KOPT-K1 (cell line): ENCODE measurements around the gene SASH3.

ENCODE experiments used
- H3K27ac ChIP-seq: fragments of 200-600 bp; sonication (generic); 2 replicates; pipeline ENCODE4 v1.5.1; 2016; ENCODE audit warnings: antibody characterized with exemption, mild to moderate bottlenecking, low read depth, low read length; ENCODE audit not compliant: poor library complexity, severe bottlenecking
- H3K36me3 ChIP-seq: fragments of 200-600 bp; sonication (generic); 2 replicates; pipeline ENCODE4 v1.5.1; 2017; ENCODE audit warnings: antibody characterized with exemption, mild to moderate bottlenecking, low read length, moderate library complexity; ENCODE audit not compliant: insufficient read depth
- H3K9me3 ChIP-seq: fragments of 200-600 bp; sonication (generic); 2 replicates; pipeline ENCODE4 v1.5.1; 2017; ENCODE audit warnings: antibody characterized with exemption, low read length, mild to moderate bottlenecking; ENCODE audit not compliant: insufficient read depth, poor library complexity, severe bottlenecking

SASH3 gene

GRCh38 chrX:129748305-129748704, 31.4 kb upstream of the SASH3 start:
- H3K9me3 ChIP-seq, result no peaks in the 10 kb centered on the region
- peak overlapping the region; percentile 97 for H3K27ac ChIP-seq
- peaks cover 22% of the 10 kb centered on the region for H3K36me3 ChIP-seq

- H3K27ac ChIP-seq, result peak overlapping the region; percentile 97
- peaks cover 22% of the 10 kb centered on the region for H3K36me3 ChIP-seq
- no peaks in the 10 kb centered on the region for H3K9me3 ChIP-seq
Measured at GRCh38 chrX:129749069-129749468, 30.7 kb upstream of the SASH3 start.

- Histone ChIP-seq H3K27ac (peak overlapping the region; percentile 97), H3K9me3 (no peaks in the 10 kb centered on the region), H3K36me3 (peaks cover 22% of the 10 kb centered on the region)
Measured at GRCh38 chrX:129750971-129751370, 28.8 kb upstream of the SASH3 start.

- no peaks in the 10 kb centered on the region for H3K9me3 ChIP-seq
- H3K27ac ChIP-seq, result peak overlapping the region; percentile 97
- H3K36me3 ChIP-seq, result no peaks in the 10 kb centered on the region
Measured at GRCh38 chrX:129754056-129755024, 25.4 kb upstream of the SASH3 start.

GRCh38 chrX:129755779-129756650, 23.7 kb upstream of the SASH3 start:
- H3K27ac ChIP-seq, result peak overlapping the region; percentile 97
- H3K9me3 ChIP-seq, result no peaks in the 10 kb centered on the region
- H3K36me3 ChIP-seq, result 0 out of 2 replicates have a peak, but pooled peaks cover 5% of the 10 kb centered on the region

GRCh38 chrX:129759576-129760061, 20.1 kb upstream of the SASH3 start:
- Histone ChIP-seq H3K27ac (peak overlapping the region; percentile 97), H3K9me3 (no peaks in the 10 kb centered on the region), H3K36me3 (peaks cover 36% of the 10 kb centered on the region)

GRCh38 chrX:129760155-129760554, 19.6 kb upstream of the SASH3 start:
- Histone ChIP-seq H3K27ac (peak overlapping the region; percentile 97), H3K9me3 (no peaks in the 10 kb centered on the region), H3K36me3 (peaks cover 36% of the 10 kb centered on the region)

GRCh38 chrX:129760981-129761380, 18.8 kb upstream of the SASH3 start:
- H3K9me3 ChIP-seq, result no peaks in the 10 kb centered on the region
- H3K36me3 ChIP-seq, result peaks cover 36% of the 10 kb centered on the region
- peak overlapping the region; percentile 97 for H3K27ac ChIP-seq

GRCh38 chrX:129761596-129761995, 18.2 kb upstream of the SASH3 start:
- H3K9me3 ChIP-seq, result no peaks in the 10 kb centered on the region
- peak overlapping the region; percentile 97 for H3K27ac ChIP-seq
- peaks cover 36% of the 10 kb centered on the region for H3K36me3 ChIP-seq

GRCh38 chrX:129762448-129762847, 17.3 kb upstream of the SASH3 start:
- H3K36me3 ChIP-seq, result peaks cover 36% of the 10 kb centered on the region
- peak overlapping the region; percentile 97 for H3K27ac ChIP-seq
- H3K9me3 ChIP-seq, result no peaks in the 10 kb centered on the region

- no peaks in the 10 kb centered on the region for H3K9me3 ChIP-seq
- H3K36me3 ChIP-seq, result peaks cover 43% of the 10 kb centered on the region
- H3K27ac ChIP-seq, result peak overlapping the region; percentile 28
Measured at GRCh38 chrX:129763666-129764065, 16.1 kb upstream of the SASH3 start.

GRCh38 chrX:129768186-129768585, 11.6 kb upstream of the SASH3 start:
- Histone ChIP-seq H3K27ac (peak overlapping the region; percentile 99), H3K36me3 (peaks cover 16% of the 10 kb centered on the region), H3K9me3 (no peaks in the 10 kb centered on the region)

- Histone ChIP-seq H3K9me3 (no peaks in the 10 kb centered on the region), H3K36me3 (0 out of 2 replicates have a peak, but pooled peaks cover 10% of the 10 kb centered on the region), H3K27ac (peak overlapping the region; percentile 99)
Measured at GRCh38 chrX:129768586-129769466, 10.9 kb upstream of the SASH3 start.

- Histone ChIP-seq H3K9me3 (no peaks in the 10 kb centered on the region), H3K36me3 (0 out of 2 replicates have a peak, but pooled peaks cover 7% of the 10 kb centered on the region), H3K27ac (peak overlapping the region; percentile 99)
Measured at GRCh38 chrX:129769467-129770154, 10.1 kb upstream of the SASH3 start.
